Measurements from ENCODE around the gene ABCA13.

GRCh38 chr7:48595756-48596155, 424.5 kb downstream of the ABCA13 start:
- TF ChIP-seq CTCF (IDR thresholded peaks at IDR 0.05) (no peak), POLR2AphosphoS5 (IDR thresholded peaks at IDR 0.05) (no peak), POLR2A (IDR thresholded peaks at IDR 0.05) (no peak), EP300 (IDR thresholded peaks at IDR 0.05) (no peak)

All from gastroesophageal sphincter (tissue), 3 donors.